GM21390 (cell line): ENCODE data around the gene ABCA2.

Source experiments
- ATAC-seq: cut with Tn5 transposase; IDR thresholded peaks from one replicate; pipeline ENCODE4 v1.9.1; 2021; ENCODE audit not compliant: unreplicated experiment

The ABCA2 gene

DNA sequence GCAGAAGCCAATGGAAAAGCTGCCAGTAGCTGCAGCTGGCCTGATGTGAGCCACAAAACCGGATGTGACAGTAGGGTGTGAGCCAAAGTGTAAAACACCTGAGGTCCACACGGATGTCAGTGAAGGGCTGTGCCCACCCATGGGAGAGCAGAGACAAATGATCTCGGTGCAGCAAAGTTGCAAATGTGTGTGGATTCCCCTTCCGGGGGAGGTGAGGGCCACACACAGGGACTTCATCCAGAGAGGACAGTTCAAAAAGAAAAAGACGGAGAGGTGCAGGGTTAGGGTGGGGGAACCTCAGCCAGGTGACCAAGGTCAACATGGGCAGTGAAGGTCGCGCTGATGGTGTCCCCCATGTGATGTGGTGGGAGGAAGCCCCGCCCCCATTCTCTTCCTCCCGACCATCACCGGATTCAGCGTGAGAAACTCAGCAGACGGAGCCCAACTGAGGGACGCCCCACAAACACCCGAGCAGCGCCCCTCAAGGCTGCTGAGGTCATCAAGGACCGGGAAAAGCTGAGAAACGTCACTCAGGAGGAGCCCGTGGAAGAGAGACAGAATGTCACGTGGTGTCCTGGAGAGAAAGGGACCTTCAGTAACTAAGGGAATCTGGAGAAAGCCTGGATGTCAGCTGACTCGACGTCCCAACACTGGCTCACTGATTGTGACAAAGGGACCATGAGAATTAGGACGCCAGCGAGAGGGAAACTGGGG, 62.1 kb downstream of the ABCA2 start:
- no peak for ATAC-seq

DNA sequence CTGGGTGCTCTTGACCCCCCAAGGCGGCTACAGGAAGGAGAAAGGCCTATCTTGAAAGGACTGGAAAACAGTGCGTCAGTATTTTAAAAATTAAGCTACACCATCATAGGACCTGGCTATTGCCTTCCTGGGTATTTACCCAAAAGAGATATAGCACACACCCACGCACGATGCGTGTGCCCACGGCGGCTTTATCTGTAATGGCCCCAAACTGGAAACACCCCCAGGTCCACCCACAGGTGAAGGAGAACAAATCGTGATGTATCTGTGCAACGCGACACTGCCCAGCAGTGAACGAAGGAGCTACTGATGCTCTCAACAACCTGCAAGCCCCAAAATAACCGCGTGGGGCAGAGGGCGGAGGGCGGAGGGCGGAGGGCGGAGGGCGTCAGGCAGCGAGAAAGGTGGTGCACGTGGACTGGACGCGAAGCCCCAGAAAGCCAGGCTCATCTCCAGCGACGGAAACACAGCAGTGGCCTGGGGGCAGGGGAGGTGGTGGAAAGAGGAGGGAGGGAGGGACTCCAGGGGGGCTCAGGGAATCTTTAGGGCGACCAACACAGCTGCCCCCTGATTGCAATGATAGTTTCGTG, 63.1 kb downstream of the ABCA2 start:
- ATAC-seq, result no peak

GRCh38 chr9:136964171-136964689, 63.8 kb downstream of the ABCA2 start:
- no peak for ATAC-seq

DNA sequence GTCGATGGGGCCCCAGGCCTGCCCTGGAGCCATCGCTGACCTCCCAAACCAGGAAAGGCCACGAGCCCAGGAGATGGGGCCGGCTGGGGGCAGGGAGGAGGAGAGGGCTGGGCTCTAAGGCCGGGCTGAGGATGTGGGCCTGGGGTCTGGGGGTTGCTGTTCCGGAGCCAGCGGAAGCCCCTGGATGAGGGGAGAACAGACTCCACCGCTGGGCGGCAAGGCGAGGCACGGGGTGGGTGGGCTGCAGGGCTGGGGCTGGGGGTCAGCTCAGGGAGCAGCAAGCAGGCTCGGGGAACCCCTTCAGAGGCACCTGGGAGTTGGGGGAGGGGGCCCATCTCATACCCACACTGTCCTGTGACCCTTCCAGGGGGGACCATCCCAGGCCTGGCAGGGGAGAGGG, 64.3 kb downstream of the ABCA2 start:
- ATAC-seq, result no peak

GRCh38 chr9:136963341-136963740, 64.7 kb downstream of the ABCA2 start:
- ATAC-seq, result no peak

- ATAC-seq, result no peak
Observed at GRCh38 chr9:136962701-136963248, 65.3 kb downstream of the ABCA2 start.

GRCh38 chr9:136962163-136962562, 65.9 kb downstream of the ABCA2 start:
- no peak for ATAC-seq

- no peak for ATAC-seq
Observed at GRCh38 chr9:136961279-136962065, 66.6 kb downstream of the ABCA2 start.

DNA sequence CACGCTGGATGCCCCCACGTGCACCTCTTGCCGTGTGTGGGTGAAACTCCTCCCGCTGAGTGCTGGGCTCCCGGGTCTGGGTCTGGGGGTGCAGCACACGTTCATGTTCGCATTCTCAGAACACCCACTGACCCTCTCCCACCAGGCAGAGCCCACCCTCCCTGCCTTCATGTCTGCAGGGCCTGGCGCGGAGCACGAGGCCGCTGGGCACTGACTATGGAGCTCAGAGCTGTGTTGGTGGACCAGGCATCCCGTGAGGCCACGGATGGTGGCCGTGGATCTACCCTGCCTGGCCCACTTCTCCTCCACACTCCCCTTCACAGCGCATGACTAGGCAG, 67.1 kb downstream of the ABCA2 start:
- no peak for ATAC-seq

DNA sequence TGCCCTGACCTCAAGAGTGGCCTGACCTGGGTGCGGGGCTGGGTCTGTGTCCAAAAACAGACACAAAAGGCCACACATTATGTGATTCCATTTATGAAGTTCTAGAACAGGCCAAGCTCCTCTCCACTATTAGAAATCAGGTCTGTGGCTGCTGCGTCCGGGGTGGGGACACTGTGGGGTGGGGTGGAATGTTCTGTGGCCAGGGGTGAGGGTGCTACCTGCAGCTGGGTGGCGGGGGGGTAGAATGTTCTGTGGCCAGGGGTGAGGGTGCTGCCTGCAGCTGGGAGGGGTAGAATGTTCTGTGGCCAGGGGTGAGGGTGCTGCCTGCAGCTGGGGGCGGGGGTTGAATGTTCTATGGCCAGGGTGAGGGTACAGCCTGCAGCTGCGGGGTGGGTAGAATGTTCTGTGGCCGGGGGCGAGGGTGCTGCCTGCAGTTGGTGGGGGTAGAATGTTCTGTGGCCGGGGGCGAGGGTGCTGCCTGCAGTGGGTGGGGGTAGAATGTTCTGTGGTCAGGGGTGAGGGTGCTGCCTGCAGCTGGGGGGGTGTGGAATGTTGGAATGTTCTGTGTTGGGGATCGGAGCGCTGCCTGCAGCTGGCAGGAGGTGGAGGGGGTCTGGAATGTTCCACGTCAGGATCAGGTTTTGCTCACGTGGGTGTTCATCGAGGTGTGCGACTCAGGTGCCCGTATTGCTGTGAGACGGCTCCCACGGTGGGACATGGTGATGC, 67.7 kb downstream of the ABCA2 start:
- ATAC-seq, result no peak

- ATAC-seq, result no peak
Observed at GRCh38 chr9:136958898-136959850, 68.9 kb downstream of the ABCA2 start.

DNA sequence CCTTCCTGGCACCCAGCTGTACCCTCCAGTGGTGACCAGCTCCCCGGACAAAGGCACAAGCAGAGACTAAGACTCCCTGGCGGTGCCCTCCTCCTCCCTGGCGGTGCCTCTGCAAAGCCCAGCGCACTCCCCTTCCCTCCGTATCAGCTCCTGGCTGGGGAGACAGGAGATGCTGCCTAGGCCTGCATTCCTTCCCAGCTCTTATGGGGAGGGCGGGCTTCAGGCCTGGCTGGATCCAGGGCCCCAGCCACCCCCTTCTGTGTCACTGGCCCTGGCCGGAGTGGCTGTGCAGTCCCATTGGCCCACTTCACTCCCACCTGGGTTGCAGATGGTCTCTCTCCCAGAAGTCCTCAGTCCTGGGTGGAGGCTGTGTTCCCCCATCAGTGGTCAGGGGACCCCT, 69.6 kb downstream of the ABCA2 start:
- no peak for ATAC-seq

- no peak for ATAC-seq
Observed at GRCh38 chr9:136957901-136958300, 70.1 kb downstream of the ABCA2 start.

DNA sequence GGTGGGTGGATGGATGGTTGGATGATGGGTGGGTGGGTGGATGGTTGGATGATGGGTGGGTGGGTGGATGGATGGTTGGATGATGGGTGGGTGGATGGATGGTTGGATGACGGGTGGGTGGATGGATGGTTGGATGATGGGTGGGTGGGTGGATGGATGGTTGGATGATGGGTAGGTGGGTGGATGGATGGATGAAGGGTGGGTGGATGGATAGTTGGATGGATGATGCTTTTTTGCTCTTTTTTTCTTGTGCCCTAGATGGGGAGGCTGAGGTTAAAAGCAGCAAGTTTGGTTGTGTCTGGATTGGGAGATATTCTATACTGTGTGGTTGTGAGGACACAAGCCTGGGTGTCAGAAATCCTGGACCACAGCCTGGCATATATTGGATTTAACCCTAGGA, 70.6 kb downstream of the ABCA2 start:
- ATAC-seq, result no peak
